ENCODE measurements around the gene PLBD2. TPM values are rescaled to one million over a fixed set of nuclear protein-coding genes. Genes with fewer than 3 reads are reported as not detected.

The PLBD2 gene
- total and polyA plus RNA-seq, 2 donors from 2014 or later: 12.1 to 37.9 TPM

DNA sequence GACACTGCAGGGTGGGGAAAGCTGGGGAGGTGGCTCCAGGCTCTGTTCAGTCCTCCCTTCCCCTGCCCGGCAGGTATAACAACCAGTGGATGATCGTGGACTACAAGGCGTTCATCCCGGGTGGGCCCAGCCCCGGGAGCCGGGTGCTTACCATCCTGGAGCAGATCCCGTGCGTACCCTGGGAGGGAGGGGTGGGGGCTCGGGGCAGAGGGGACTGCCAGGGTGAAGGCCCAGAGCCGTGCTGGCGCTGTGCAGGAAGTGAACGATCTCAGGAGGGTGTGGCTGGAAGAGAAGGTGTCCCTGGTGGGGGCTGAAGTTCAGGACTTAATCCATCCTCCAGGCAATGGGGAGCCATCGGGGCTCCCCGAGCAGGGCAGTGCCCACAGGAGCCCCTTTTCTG lies 26.4 kb downstream of the PLBD2 start:
- Histone ChIP-seq H3K27ac (ENCODE audit: low read depth in 2 of 2, low read length in 2 of 2) (no peak overlapping the region), H3K9ac (ENCODE audit: low read length in 3 of 3) (no peak overlapping the region), H3K36me3 (ENCODE audit: control insufficient read depth in 2 of 3, insufficient read depth in 3 of 3, low read length in 3 of 3) (peaks cover 0 to 3% (median 0%) of the 10 kb centered on the region in 3 donors), H3K4me3 (ENCODE audit: low read length in 3 of 3) (no peak overlapping the region), H3K27me3 (ENCODE audit: control insufficient read depth, insufficient read depth, low read length) (no peaks in the 10 kb centered on the region), H3K9me3 (ENCODE audit: control insufficient read depth in 2 of 3, insufficient read depth in 1 of 3, low read length in 3 of 3) (no peaks in the 10 kb centered on the region), H3K4me1 (ENCODE audit: control insufficient read depth in 2 of 3, insufficient read depth in 2 of 3, low read depth in 1 of 3, low read length in 3 of 3) (no peaks in the 10 kb centered on the region)
- FAIRE-seq: no peak
- intact Hi-C loops (cut with DNase I): no loop called here
- TF ChIP-seq, protein P1, sequence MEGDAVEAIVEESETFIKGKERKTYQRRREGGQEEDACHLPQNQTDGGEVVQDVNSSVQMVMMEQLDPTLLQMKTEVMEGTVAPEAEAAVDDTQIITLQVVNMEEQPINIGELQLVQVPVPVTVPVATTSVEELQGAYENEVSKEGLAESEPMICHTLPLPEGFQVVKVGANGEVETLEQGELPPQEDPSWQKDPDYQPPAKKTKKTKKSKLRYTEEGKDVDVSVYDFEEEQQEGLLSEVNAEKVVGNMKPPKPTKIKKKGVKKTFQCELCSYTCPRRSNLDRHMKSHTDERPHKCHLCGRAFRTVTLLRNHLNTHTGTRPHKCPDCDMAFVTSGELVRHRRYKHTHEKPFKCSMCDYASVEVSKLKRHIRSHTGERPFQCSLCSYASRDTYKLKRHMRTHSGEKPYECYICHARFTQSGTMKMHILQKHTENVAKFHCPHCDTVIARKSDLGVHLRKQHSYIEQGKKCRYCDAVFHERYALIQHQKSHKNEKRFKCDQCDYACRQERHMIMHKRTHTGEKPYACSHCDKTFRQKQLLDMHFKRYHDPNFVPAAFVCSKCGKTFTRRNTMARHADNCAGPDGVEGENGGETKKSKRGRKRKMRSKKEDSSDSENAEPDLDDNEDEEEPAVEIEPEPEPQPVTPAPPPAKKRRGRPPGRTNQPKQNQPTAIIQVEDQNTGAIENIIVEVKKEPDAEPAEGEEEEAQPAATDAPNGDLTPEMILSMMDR (IDR thresholded peaks at IDR 0.05; ENCODE audit: borderline replicate concordance, extremely low read depth, insufficient read depth): no peak
- no peak for DNase-seq

DNA sequence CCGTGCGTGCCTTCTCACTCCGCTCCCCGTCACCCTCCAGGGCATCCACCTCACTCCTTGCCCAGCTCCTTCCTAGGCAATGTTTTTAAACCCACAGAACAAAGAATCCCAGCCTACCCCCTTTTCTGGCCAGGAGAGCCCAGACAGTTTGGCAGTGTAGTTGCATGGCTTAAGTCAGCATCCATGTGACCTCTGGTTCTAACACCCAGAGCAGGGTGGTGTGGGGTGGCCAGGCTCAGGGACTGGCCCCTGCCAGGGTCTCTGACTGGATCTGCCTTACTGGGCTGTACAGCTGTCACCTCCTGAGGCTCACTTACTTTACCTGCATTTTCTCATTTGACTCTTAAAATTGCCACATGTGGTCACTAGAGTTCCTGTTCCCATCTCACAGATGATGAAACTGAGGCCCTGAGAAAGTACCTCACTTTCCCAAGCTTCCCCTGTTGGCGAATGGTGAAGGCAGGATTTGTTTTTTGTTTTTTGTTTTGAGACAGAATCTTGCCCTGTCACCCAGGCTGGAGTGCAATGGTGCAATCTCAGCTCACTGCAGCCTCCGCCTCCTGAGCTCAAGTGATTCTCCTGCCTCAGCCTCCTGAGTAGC lies 27.0 kb downstream of the PLBD2 start:
- H3K36me3 ChIP-seq (ENCODE audit: control insufficient read depth in 2 of 3, insufficient read depth in 3 of 3, low read length in 3 of 3): peaks cover 0 to 5% (median 0%) of the 10 kb centered on the region in 3 donors
- H3K9ac ChIP-seq (ENCODE audit: low read length in 3 of 3): no peak overlapping the region
- no peaks in the 10 kb centered on the region for H3K4me1 ChIP-seq (ENCODE audit: control insufficient read depth in 2 of 3, insufficient read depth in 2 of 3, low read depth in 1 of 3, low read length in 3 of 3)
- no peak overlapping the region for H3K27ac ChIP-seq (ENCODE audit: low read depth in 2 of 2, low read length in 2 of 2)
- intact Hi-C loops (cut with DNase I): no loop called here
- no peaks in the 10 kb centered on the region for H3K9me3 ChIP-seq (ENCODE audit: control insufficient read depth in 2 of 3, insufficient read depth in 1 of 3, low read length in 3 of 3)
- TF ChIP-seq, protein P1 (IDR thresholded peaks at IDR 0.05; ENCODE audit: borderline replicate concordance, extremely low read depth, insufficient read depth): no peak
- no peak for DNase-seq
- H3K4me3 ChIP-seq (ENCODE audit: low read length in 3 of 3): no peak overlapping the region
- H3K27me3 ChIP-seq (ENCODE audit: control insufficient read depth, insufficient read depth, low read length): no peaks in the 10 kb centered on the region
- no peak for FAIRE-seq

DNA sequence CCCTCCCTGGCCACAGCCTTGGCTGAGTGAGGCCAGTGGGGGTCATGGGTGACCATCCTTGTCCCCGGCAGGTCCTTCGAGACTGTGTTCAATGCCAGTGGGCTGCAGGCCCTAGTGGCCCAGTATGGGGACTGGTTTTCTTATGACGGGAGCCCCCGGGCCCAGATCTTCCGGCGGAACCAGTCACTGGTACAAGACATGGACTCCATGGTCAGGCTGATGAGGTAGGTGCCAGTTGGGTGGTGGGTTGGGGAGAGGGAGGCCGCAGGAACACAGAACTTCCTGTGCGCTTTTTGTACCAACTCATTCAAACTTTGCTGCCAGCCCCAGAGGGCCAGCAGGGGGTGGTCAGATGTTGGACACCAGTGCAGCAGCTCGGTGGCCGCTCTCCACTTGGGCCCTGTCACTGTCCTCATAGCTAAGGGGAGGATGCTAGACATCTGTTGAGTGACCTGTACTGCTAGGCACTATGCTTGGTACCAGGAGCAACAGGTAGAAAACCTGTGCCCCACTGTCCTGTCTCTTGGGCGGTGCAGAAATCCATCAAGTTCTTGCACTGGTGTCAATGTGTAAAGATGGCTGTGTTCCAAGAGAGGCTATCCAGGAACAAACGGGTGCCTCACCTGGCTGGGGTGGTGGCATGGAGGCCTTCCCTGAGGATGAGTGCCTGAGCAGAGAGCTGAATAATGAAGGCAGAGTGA lies 28.6 kb downstream of the PLBD2 start:
- FAIRE-seq (no peak), DNase-seq (no peak)
- Histone ChIP-seq H3K4me3 (ENCODE audit: low read length in 3 of 3) (no peak overlapping the region), H3K27me3 (ENCODE audit: control insufficient read depth, insufficient read depth, low read length) (no peaks in the 10 kb centered on the region), H3K36me3 (ENCODE audit: control insufficient read depth in 2 of 3, insufficient read depth in 3 of 3, low read length in 3 of 3) (peaks cover 0 to 5% (median 0%) of the 10 kb centered on the region in 3 donors), H3K9ac (ENCODE audit: low read length in 3 of 3) (no peak overlapping the region), H3K4me1 (ENCODE audit: control insufficient read depth in 2 of 3, insufficient read depth in 2 of 3, low read depth in 1 of 3, low read length in 3 of 3) (no peaks in the 10 kb centered on the region), H3K27ac (ENCODE audit: low read depth in 2 of 2, low read length in 2 of 2) (no peak overlapping the region), H3K9me3 (ENCODE audit: control insufficient read depth in 2 of 3, insufficient read depth in 1 of 3, low read length in 3 of 3) (no peaks in the 10 kb centered on the region)
- TF ChIP-seq, protein P1 (IDR thresholded peaks at IDR 0.05; ENCODE audit: borderline replicate concordance, extremely low read depth, insufficient read depth): no peak
- intact Hi-C loops (cut with DNase I): no loop called here
